ENCODE data around the gene DUS3L.

DUS3L gene

DNA sequence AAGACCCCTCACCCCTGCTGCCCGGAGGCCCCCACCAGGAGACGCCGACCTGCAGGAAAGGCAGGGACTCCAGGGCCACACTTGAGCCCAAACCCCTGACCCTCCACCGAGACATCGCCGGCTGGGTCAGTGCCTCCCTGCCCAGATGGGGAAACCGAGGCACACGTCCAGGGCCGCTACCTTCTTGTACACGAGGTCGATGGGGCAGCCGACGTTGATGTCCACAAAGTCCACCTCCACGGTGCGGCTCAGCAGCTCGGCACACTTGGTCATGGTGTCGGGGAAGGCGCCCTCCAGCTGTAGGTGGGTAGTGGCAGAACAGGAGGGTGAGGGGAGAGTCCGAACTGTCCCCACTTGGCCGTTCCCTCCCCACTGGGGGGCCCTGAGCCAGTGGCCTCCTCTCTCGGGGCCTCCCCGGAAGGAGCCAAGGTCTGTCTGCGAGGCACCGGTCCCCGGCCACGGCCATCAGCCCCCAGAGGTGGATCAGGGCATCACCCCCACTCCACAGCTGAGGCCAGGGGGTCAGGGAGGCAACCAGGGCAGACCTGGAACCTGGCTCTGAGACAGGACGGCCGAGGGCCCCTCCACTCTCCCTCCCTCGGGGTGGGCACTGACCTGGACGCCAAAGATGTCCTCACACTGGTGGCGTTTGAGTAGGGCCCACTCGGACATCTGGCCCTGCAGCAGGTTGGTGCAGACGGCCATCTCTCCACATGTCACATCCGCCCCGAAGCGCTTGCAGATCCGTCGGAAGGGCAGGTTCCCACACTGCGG lies 3.4 kb downstream of the DUS3L start:
- DNase-seq (ENCODE audit: low spot score) (no peak), ATAC-seq (ENCODE audit: low read depth) (no peak)
- H3K4me1 ChIP-seq (ENCODE audit: insufficient read depth, poor library complexity, severe bottlenecking): no peaks in the 10 kb centered on the region
- TF ChIP-seq, protein P1, sequence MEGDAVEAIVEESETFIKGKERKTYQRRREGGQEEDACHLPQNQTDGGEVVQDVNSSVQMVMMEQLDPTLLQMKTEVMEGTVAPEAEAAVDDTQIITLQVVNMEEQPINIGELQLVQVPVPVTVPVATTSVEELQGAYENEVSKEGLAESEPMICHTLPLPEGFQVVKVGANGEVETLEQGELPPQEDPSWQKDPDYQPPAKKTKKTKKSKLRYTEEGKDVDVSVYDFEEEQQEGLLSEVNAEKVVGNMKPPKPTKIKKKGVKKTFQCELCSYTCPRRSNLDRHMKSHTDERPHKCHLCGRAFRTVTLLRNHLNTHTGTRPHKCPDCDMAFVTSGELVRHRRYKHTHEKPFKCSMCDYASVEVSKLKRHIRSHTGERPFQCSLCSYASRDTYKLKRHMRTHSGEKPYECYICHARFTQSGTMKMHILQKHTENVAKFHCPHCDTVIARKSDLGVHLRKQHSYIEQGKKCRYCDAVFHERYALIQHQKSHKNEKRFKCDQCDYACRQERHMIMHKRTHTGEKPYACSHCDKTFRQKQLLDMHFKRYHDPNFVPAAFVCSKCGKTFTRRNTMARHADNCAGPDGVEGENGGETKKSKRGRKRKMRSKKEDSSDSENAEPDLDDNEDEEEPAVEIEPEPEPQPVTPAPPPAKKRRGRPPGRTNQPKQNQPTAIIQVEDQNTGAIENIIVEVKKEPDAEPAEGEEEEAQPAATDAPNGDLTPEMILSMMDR (IDR thresholded peaks at IDR 0.05; ENCODE audit: poor library complexity, severe bottlenecking): no peak
- H3K36me3 ChIP-seq (ENCODE audit: low read depth): peaks cover 44% of the 10 kb centered on the region
- no peak overlapping the region for H3K27ac ChIP-seq (ENCODE audit: poor library complexity, severe bottlenecking)
- no peak overlapping the region for H3K4me3 ChIP-seq (ENCODE audit: severe bottlenecking)
- no peaks in the 10 kb centered on the region for H3K27me3 ChIP-seq (ENCODE audit: insufficient read depth, poor library complexity, severe bottlenecking)
- no peaks in the 10 kb centered on the region for H3K9me3 ChIP-seq (ENCODE audit: severe bottlenecking)

DNA sequence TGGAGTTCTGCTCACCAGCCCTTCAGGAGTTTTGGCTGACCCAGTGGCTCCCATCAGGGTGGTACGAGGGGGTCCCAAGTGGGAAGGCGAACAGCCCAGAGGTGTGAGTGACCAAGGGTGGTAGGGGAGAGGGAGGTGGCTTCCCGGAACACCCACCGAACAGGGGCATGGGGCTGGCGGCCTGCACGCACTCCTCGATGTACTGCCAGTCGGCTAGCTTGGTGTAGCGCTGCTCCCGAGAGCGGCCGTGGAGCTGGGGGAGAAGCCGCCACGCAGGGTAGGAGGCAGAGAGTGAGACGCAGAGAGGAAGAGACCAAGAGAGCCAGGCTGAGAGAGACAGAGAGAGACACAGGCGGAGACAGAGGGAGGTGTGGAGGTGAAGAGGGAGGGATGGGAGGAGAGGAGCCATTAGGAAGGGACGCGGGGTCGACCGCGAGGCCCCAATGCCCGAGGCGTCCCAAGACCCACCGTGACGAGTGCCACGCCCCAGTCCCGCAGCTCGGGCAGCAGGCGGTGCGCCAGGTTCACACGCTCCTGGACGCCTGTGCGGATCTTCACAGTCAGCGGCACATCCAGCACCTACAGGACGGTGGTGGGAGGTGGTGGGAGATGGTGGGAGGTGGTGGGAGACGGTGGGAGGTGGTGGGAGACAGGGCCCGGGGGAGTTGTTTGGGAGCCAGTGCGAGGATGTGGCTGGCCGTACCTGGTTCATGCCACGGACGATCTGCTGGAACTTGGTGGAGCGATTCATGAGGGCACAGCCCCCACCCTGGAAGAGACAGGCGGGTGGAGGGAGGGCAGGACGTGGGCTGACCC lies 4.2 kb downstream of the DUS3L start:
- no peaks in the 10 kb centered on the region for H3K9me3 ChIP-seq (ENCODE audit: severe bottlenecking)
- H3K36me3 ChIP-seq (ENCODE audit: low read depth): peaks cover 44% of the 10 kb centered on the region
- ATAC-seq (ENCODE audit: low read depth) (no peak), DNase-seq (ENCODE audit: low spot score) (no peak)
- TF ChIP-seq, protein P1 (IDR thresholded peaks at IDR 0.05; ENCODE audit: poor library complexity, severe bottlenecking): no peak
- H3K4me1 ChIP-seq (ENCODE audit: insufficient read depth, poor library complexity, severe bottlenecking): no peaks in the 10 kb centered on the region
- H3K27me3 ChIP-seq (ENCODE audit: insufficient read depth, poor library complexity, severe bottlenecking): no peaks in the 10 kb centered on the region
- no peak overlapping the region for H3K4me3 ChIP-seq (ENCODE audit: severe bottlenecking)
- H3K27ac ChIP-seq (ENCODE audit: poor library complexity, severe bottlenecking): no peak overlapping the region

DNA sequence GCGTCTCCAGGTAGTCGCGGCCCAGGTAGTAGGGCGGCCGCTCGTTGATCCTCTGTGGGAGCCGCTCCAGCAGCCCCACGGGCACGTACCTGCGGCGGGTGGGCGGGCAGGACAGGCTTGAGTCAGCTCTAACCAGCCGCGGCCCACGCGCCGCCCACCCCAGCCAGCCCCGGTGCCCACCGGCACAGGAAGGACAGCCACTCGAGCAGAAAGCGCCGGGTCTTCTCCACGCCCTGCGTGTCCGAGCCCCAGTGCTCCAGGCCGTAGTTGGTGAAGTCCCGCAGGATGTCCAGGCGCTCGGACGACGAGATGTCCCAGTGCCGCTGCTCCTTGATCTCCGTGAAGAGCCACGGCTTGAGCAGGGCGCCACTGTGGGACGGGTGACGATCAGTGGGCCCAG lies 5.5 kb downstream of the DUS3L start:
- DNase-seq (ENCODE audit: low spot score): no peak

DNA sequence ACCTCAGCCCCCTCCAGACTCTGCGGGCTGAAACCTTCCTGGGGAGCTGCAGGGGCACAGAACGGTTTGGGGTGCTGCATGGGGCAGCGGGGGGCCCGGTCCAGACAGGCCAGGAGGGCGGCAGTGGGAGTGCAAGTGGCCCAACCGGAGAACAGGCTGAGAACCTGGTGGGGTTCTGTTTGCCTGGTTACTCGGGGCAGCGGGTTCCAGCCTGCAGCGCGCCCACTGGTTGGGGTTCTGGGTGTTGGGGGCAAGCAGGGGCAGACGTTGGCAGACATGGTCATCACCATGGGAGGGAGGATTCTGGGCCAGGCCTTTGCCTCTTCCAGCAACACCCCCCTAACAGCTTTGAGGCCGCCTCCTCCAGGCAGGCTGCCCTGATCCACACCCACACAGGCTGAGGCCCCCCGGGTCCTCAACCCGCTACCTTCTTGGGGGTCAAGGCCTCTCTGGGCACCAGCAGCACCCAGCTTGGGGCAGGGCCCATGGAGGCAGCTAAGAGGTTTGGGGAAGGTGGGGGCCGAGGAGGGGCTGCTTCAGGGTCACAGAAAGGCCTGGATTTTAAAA lies 6.3 kb downstream of the DUS3L start, which contains the start of gene PRR22:
Gene PRR22, minus strand, starts transcription at position 166 of the 567 bp plus-strand sequence. Its CDS starts 86 bp downstream, at position 80.
- TF ChIP-seq, protein P1 (IDR thresholded peaks at IDR 0.05; ENCODE audit: poor library complexity, severe bottlenecking): no peak
- Histone ChIP-seq H3K4me1 (ENCODE audit: insufficient read depth, poor library complexity, severe bottlenecking) (no peaks in the 10 kb centered on the region), H3K4me3 (ENCODE audit: severe bottlenecking) (no peak within 1 kb of the TSS), H3K27me3 (ENCODE audit: insufficient read depth, poor library complexity, severe bottlenecking) (no peaks in the 10 kb centered on the region), H3K27ac (ENCODE audit: poor library complexity, severe bottlenecking) (no peak within 1 kb of the TSS), H3K36me3 (ENCODE audit: low read depth) (peaks cover 39% of the 10 kb centered on the region), H3K9me3 (ENCODE audit: severe bottlenecking) (no peaks in the 10 kb centered on the region)
- ATAC-seq (ENCODE audit: low read depth) (no peak; the same call in 2 of the 3 replicates), DNase-seq (ENCODE audit: low spot score) (no peak)

More for the DNA sequence above, 5.5 kb downstream of the DUS3L start:
- ATAC-seq (ENCODE audit: low read depth): no peak
- no peaks in the 10 kb centered on the region for H3K4me1 ChIP-seq (ENCODE audit: insufficient read depth, poor library complexity, severe bottlenecking)
- H3K9me3 ChIP-seq (ENCODE audit: severe bottlenecking): no peaks in the 10 kb centered on the region
- H3K27ac ChIP-seq (ENCODE audit: poor library complexity, severe bottlenecking): no peak overlapping the region
- no peak overlapping the region for H3K4me3 ChIP-seq (ENCODE audit: severe bottlenecking)
- peaks cover 44% of the 10 kb centered on the region for H3K36me3 ChIP-seq (ENCODE audit: low read depth)
- TF ChIP-seq, protein P1 (IDR thresholded peaks at IDR 0.05; ENCODE audit: poor library complexity, severe bottlenecking): no peak
- no peaks in the 10 kb centered on the region for H3K27me3 ChIP-seq (ENCODE audit: insufficient read depth, poor library complexity, severe bottlenecking)

Data from RWPE2 (cell line).